ENCODE data around the gene UBA3. TPM values are rescaled to one million over a fixed set of nuclear protein-coding genes. Genes with fewer than 3 reads are reported as not detected.

UBA3 gene
- total and polyA plus RNA-seq, 2 donors from 2014 or later, result 35.3 to 63.1 TPM

DNA sequence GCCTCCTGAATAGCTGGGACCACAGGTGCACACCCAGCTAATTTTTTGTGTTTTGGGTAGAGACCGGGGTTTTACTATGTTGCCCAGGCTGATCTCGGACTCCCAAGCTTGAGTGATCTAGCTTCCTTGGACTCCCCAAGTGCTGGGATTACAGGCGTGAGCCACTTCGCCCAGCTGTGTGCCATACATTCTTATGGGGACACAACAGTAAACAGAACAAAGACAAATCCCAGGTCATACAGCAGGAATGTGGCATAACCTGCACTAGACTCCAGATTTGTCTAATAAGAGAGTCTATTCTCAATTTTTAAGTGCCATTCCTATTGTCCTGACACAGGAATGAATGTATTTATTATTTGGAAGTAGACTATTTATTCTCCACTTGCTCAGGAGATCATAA is 22.2 kb upstream of the UBA3 start:
- Histone ChIP-seq H3K9me3 (ENCODE audit: control insufficient read depth in 2 of 3, insufficient read depth in 1 of 3, low read length in 3 of 3) (no peaks in the 10 kb centered on the region), H3K27ac (ENCODE audit: low read depth in 2 of 2, low read length in 2 of 2) (no peak overlapping the region), H3K4me1 (ENCODE audit: control insufficient read depth in 2 of 3, insufficient read depth in 2 of 3, low read depth in 1 of 3, low read length in 3 of 3) (no peaks in the 10 kb centered on the region), H3K4me3 (ENCODE audit: low read length in 3 of 3) (no peak overlapping the region), H3K9ac (ENCODE audit: low read length in 3 of 3) (no peak overlapping the region), H3K36me3 (ENCODE audit: control insufficient read depth in 2 of 3, insufficient read depth in 3 of 3, low read length in 3 of 3) (peaks cover 0 to 30% (median 21%) of the 10 kb centered on the region in 3 donors), H3K27me3 (ENCODE audit: control insufficient read depth, insufficient read depth, low read length) (no peaks in the 10 kb centered on the region)
- no peak for DNase-seq
- intact Hi-C loops (cut with DNase I), result no loop called here
- FAIRE-seq, result no peak
- no peak for TF ChIP-seq CTCF (IDR thresholded peaks at IDR 0.05; ENCODE audit: borderline replicate concordance, extremely low read depth, insufficient read depth)

- no peak for DNase-seq
- Histone ChIP-seq H3K4me3 (ENCODE audit: low read length in 3 of 3) (no peak overlapping the region), H3K36me3 (ENCODE audit: control insufficient read depth in 2 of 3, insufficient read depth in 3 of 3, low read length in 3 of 3) (peaks cover 0 to 27% (median 19%) of the 10 kb centered on the region in 3 donors), H3K9ac (ENCODE audit: low read length in 3 of 3) (no peak overlapping the region), H3K27ac (ENCODE audit: low read depth in 2 of 2, low read length in 2 of 2) (no peak overlapping the region), H3K27me3 (ENCODE audit: control insufficient read depth, insufficient read depth, low read length) (no peaks in the 10 kb centered on the region), H3K4me1 (ENCODE audit: control insufficient read depth in 2 of 3, insufficient read depth in 2 of 3, low read depth in 1 of 3, low read length in 3 of 3) (peaks cover 0 to 5% (median under 1%) of the 10 kb centered on the region in 3 donors), H3K9me3 (ENCODE audit: control insufficient read depth in 2 of 3, insufficient read depth in 1 of 3, low read length in 3 of 3) (no peaks in the 10 kb centered on the region)
- no peak for FAIRE-seq
- intact Hi-C loops (cut with DNase I), result no loop called here
- no peak for TF ChIP-seq CTCF (IDR thresholded peaks at IDR 0.05; ENCODE audit: borderline replicate concordance, extremely low read depth, insufficient read depth)
Measured at GRCh38 chr3:69099576-69099975, 19.4 kb upstream of the UBA3 start.

- Histone ChIP-seq H3K4me3 (ENCODE audit: low read length in 3 of 3) (no peak overlapping the region), H3K4me1 (ENCODE audit: control insufficient read depth in 2 of 3, insufficient read depth in 2 of 3, low read depth in 1 of 3, low read length in 3 of 3) (peaks cover 0 to 15% (median 10%) of the 10 kb centered on the region in 3 donors), H3K9ac (ENCODE audit: low read length in 3 of 3) (no peak overlapping the region), H3K9me3 (ENCODE audit: control insufficient read depth in 2 of 3, insufficient read depth in 1 of 3, low read length in 3 of 3) (no peaks in the 10 kb centered on the region), H3K36me3 (ENCODE audit: control insufficient read depth in 2 of 3, insufficient read depth in 3 of 3, low read length in 3 of 3) (peaks cover 0 to 9% (median 8%) of the 10 kb centered on the region in 3 donors), H3K27ac (ENCODE audit: low read depth in 2 of 2, low read length in 2 of 2) (no peak overlapping the region), H3K27me3 (ENCODE audit: control insufficient read depth, insufficient read depth, low read length) (no peaks in the 10 kb centered on the region)
- FAIRE-seq, result no peak
- intact Hi-C loops (cut with DNase I), result no loop called here
- no peak for TF ChIP-seq CTCF (IDR thresholded peaks at IDR 0.05; ENCODE audit: borderline replicate concordance, extremely low read depth, insufficient read depth)
- DNase-seq, result no peak
Measured at GRCh38 chr3:69097407-69098086, 17.4 kb upstream of the UBA3 start.
